Tibial nerve (tissue), 4 donors: ENCODE results near the gene MICB. TPM values are rescaled to one million over a fixed set of nuclear protein-coding genes. Genes with fewer than 3 reads are reported as not detected.

Experiments
- DNase-seq, 2 donors: peaks; one replicate each; pipeline ENCODE4 v3.0.0-alpha.2; 2019; ENCODE audit warnings: low spot score in 2 of 2
- H3K27ac ChIP-seq, 4 donors: fragments of 200-600 bp; sonication (generic) in 3 of 4; one replicate each; pipeline ENCODE4 v1.5.1; 2017 to 2019; ENCODE audit warnings: mild to moderate bottlenecking in 1 of 4
- H3K27me3 ChIP-seq, 2 donors: fragments of 200-600 bp; sonication (generic) in 1 of 2; one replicate each; pipeline versions ENCODE4 v1.5.1 to v1.6.0; 2017 to 2019
- H3K36me3 ChIP-seq, 3 donors: fragments of 200-600 bp; sonication (generic); one replicate each; pipeline ENCODE4 v1.5.1; 2018 to 2019
- H3K4me1 ChIP-seq, 4 donors: fragments of 200-600 bp; sonication (generic) in 3 of 4; one replicate each; pipeline ENCODE4 v1.5.1; 2017 to 2019
- H3K4me3 ChIP-seq, 4 donors: fragments of 200-600 bp; sonication (generic) in 3 of 4; one replicate each; pipeline ENCODE4 v1.5.1; 2017 to 2019; ENCODE audit warnings: mild to moderate bottlenecking in 1 of 4, moderate library complexity in 1 of 4
- H3K9me3 ChIP-seq, 4 donors: fragments of 200-600 bp; sonication (generic) in 3 of 4; one replicate each; pipeline ENCODE4 v1.5.1; 2017 to 2019
- CTCF ChIP-seq, 5 experiments: fragments of 200-600 bp in 3 of 5; fragments of 450-650 bp in 2 of 5; sonication (generic) in 3 of 5; IDR thresholded peaks; one replicate each; pipeline ENCODE4 v1.5.1; 2016 to 2019; ENCODE audit warnings: antibody characterized with exemption in 5 of 5, mild to moderate bottlenecking in 3 of 5, moderate library complexity in 2 of 5
- EP300 ChIP-seq, 2 donors: sonication (generic); formaldehyde crosslinking; IDR thresholded peaks; one replicate each; pipeline ENCODE4 v1.6.1; 2017; ENCODE audit warnings: antibody characterized with exemption in 2 of 2, mild to moderate bottlenecking in 1 of 2
- POLR2A ChIP-seq, 2 donors: fragments of 450-650 bp; IDR thresholded peaks; one replicate each; pipeline ENCODE4 v1.6.1; 2017; ENCODE audit warnings: antibody characterized with exemption in 2 of 2, mild to moderate bottlenecking in 2 of 2, moderate library complexity in 2 of 2
- WGBS, 2 donors: methylation state at CpG; one replicate each; pipeline ENCODE4 v1.1.5; 2018; 5-methylcytosine and 5-hydroxymethylcytosine counted together
- total RNA-seq, 4 donors: library from RNA; depleted of rRNA; stranded (reverse); fragments of >200 nt; gene quantifications; one replicate each; pipeline ENCODE4 v1.1.0, GENCODE V29; 2016

The MICB gene
- total RNA-seq, 4 donors from 2014 or later = 1.0 to 8.0 (median 4.1) TPM

- DNase-seq = no peak
- H3K4me1 ChIP-seq = peaks cover 0 to 4% (median 0%) of the 10 kb centered on the region in 4 donors
- no peaks in the 10 kb centered on the region for H3K9me3 ChIP-seq
- H3K4me3 ChIP-seq = no peak overlapping the region
- no peaks in the 10 kb centered on the region for H3K36me3 ChIP-seq
- no peak overlapping the region for H3K27ac ChIP-seq
- TF ChIP-seq CTCF (IDR thresholded peaks at IDR 0.05) (no peak), EP300 (IDR thresholded peaks at IDR 0.05) (no peak), POLR2A (IDR thresholded peaks at IDR 0.05) (no peak)
- 83 to 92% methylated on average over 2 of the region's 2 CpGs for WGBS, 2 donors
- no peaks in the 10 kb centered on the region for H3K27me3 ChIP-seq
Observed at GRCh38 chr6:31470801-31471200, 27.1 kb upstream of the MICB start.

GRCh38 chr6:31471711-31472110, 26.2 kb upstream of the MICB start:
- no peaks in the 10 kb centered on the region for H3K27me3 ChIP-seq
- H3K9me3 ChIP-seq = no peaks in the 10 kb centered on the region
- no peak for TF ChIP-seq POLR2A (IDR thresholded peaks at IDR 0.05)
- TF ChIP-seq CTCF (IDR thresholded peaks at IDR 0.05) = no peak
- no peak for TF ChIP-seq EP300 (IDR thresholded peaks at IDR 0.05)
- no peak overlapping the region for H3K27ac ChIP-seq
- no peak overlapping the region for H3K4me3 ChIP-seq
- H3K4me1 ChIP-seq = no peaks in the 10 kb centered on the region
- WGBS, 2 donors = 84 to 92% methylated on average over 2 of the region's 2 CpGs
- no peak for DNase-seq
- no peaks in the 10 kb centered on the region for H3K36me3 ChIP-seq

GRCh38 chr6:31472259-31472658, 25.7 kb upstream of the MICB start:
- Histone ChIP-seq H3K36me3 (no peaks in the 10 kb centered on the region), H3K4me1 (no peaks in the 10 kb centered on the region), H3K4me3 (no peak overlapping the region), H3K27me3 (no peaks in the 10 kb centered on the region), H3K27ac (no peak overlapping the region), H3K9me3 (no peaks in the 10 kb centered on the region)
- 28 to 64% methylated on average over 2 of the region's 2 CpGs for WGBS, 2 donors
- DNase-seq = no peak
- TF ChIP-seq CTCF (IDR thresholded peaks at IDR 0.05) (no peak), POLR2A (IDR thresholded peaks at IDR 0.05) (no peak), EP300 (IDR thresholded peaks at IDR 0.05) (no peak)

- no peak for DNase-seq
- Histone ChIP-seq H3K4me1 (no peaks in the 10 kb centered on the region), H3K27me3 (no peaks in the 10 kb centered on the region), H3K4me3 (no peak overlapping the region), H3K36me3 (no peaks in the 10 kb centered on the region), H3K27ac (no peak overlapping the region), H3K9me3 (no peaks in the 10 kb centered on the region)
- WGBS, 2 donors = 75 to 78% methylated on average over 4 of the region's 4 CpGs
- no peak for TF ChIP-seq POLR2A (IDR thresholded peaks at IDR 0.05)
- TF ChIP-seq EP300 (IDR thresholded peaks at IDR 0.05) = no peak
- no peak for TF ChIP-seq CTCF (IDR thresholded peaks at IDR 0.05)
Observed at GRCh38 chr6:31473244-31473643, 24.7 kb upstream of the MICB start.

- H3K27me3 ChIP-seq = no peaks in the 10 kb centered on the region
- no peaks in the 10 kb centered on the region for H3K4me1 ChIP-seq
- TF ChIP-seq POLR2A (IDR thresholded peaks at IDR 0.05) (no peak), CTCF (IDR thresholded peaks at IDR 0.05) (no peak), EP300 (IDR thresholded peaks at IDR 0.05) (no peak)
- 66 to 78% methylated on average over 8 of the region's 8 CpGs for WGBS, 2 donors
- H3K4me3 ChIP-seq = no peak overlapping the region
- DNase-seq = no peak
- H3K27ac ChIP-seq = no peak overlapping the region
- H3K36me3 ChIP-seq = no peaks in the 10 kb centered on the region
- H3K9me3 ChIP-seq = no peaks in the 10 kb centered on the region
Observed at GRCh38 chr6:31473780-31474761, 23.9 kb upstream of the MICB start.
